RWPE1 (cell line): ENCODE data around the gene GH1.

Experiments used
- CTCF ChIA-PET: fragments of 350-600 bp; sonication (Branson Sonifier 250); formaldehyde crosslinking; extraction: SDS; loops from one replicate; lab custom pipeline; 2021; lab: Yijun Ruan, JAX
- POLR2A ChIA-PET: fragments of 400-600 bp; formaldehyde crosslinking; extraction: SDS; loops from one replicate; lab custom pipeline; 2020; ENCODE audit warnings: antibody characterized with exemption; ENCODE audit not compliant: low non-redundant PET; lab: Yijun Ruan, JAX
- DNase-seq: peaks from one replicate; pipeline ENCODE4 v3.0.0; 2012; ENCODE audit warnings: low spot score
- H3K27ac ChIP-seq: fragments of 450-650 bp; 2 replicates; pipeline ENCODE4 v1.5.1; 2017
- CTCF ChIP-seq: fragments of 450-650 bp; conservative IDR thresholded peaks from 2 replicates; pipeline ENCODE4 v1.5.1; 2017; ENCODE audit warnings: low read depth, mild to moderate bottlenecking

Gene GH1

GRCh38 chr17:63960430-63960829, 41.8 kb upstream of the GH1 start:
- no peak for DNase-seq
- ChIA-PET CTCF (interaction anchor here (0.8 to 1.1 kb wide), 3 partner anchors 10 to 14 kb away, joined by 3 to 4 read pairs (median 3); no protein-coding TSS in a partner anchor), POLR2A (no interaction called here)
- H3K27ac ChIP-seq: no peak overlapping the region
- no peak for TF ChIP-seq CTCF

- ChIA-PET POLR2A (no interaction called here), CTCF (interaction anchor here (0.9 to 1.1 kb wide), 2 partner anchors 10 to 13 kb away, joined by 3 read pairs; no protein-coding TSS in a partner anchor)
- TF ChIP-seq CTCF: no peak
- no peak overlapping the region for H3K27ac ChIP-seq
- no peak for DNase-seq
Measured at GRCh38 chr17:63960006-63960405, 41.4 kb upstream of the GH1 start.

- no peak for TF ChIP-seq CTCF
- no peak for DNase-seq
- CTCF ChIA-PET: interaction anchor here (0.6 to 2.2 kb wide), 3 partner anchors 9 to 37 kb away, joined by 3 to 9 read pairs (median 8); partner anchors contain the start of gene GH1
- no peak overlapping the region for H3K27ac ChIP-seq
- POLR2A ChIA-PET: no interaction called here
Measured at GRCh38 chr17:63956296-63956920, 37.8 kb upstream of the GH1 start.

GRCh38 chr17:63955791-63956190, 37.2 kb upstream of the GH1 start:
- no peak overlapping the region for H3K27ac ChIP-seq
- no peak for TF ChIP-seq CTCF
- DNase-seq: no peak
- POLR2A ChIA-PET: no interaction called here
- CTCF ChIA-PET: interaction anchor here (0.6 to 2.2 kb wide), 3 partner anchors 9 to 36 kb away, joined by 3 to 9 read pairs (median 8); partner anchors contain the start of gene GH1

- TF ChIP-seq CTCF: no peak
- no peak overlapping the region for H3K27ac ChIP-seq
- no peak for DNase-seq
- ChIA-PET POLR2A (no interaction called here), CTCF (no interaction called here)
Measured at GRCh38 chr17:63955232-63955631, 36.6 kb upstream of the GH1 start.

- no peak overlapping the region for H3K27ac ChIP-seq
- CTCF ChIA-PET: interaction anchor here (0.5 to 1.2 kb wide), 3 partner anchors 52 to 488 kb away, joined by 3 to 9 read pairs (median 3); no protein-coding TSS in a partner anchor
- TF ChIP-seq CTCF: no peak
- DNase-seq: no peak
- POLR2A ChIA-PET: no interaction called here
Measured at GRCh38 chr17:63954402-63955063, 35.9 kb upstream of the GH1 start.
